K562 (cell line): ENCODE results near the gene CSKMT. TPM values are rescaled to one million over a fixed set of nuclear protein-coding genes. Genes with fewer than 3 reads are reported as not detected.

Experiments
- ATF7 ChIP-seq: fragments of 450-650 bp; IDR thresholded peaks from 2 replicates; pipeline ENCODE4 v1.7.1; 2014; ENCODE audit warnings: mild to moderate bottlenecking, moderate library complexity
- CBFB ChIP-seq: sonication (generic); formaldehyde crosslinking; IDR thresholded peaks from 2 replicates; pipeline ENCODE4 v1.4.0; 2020; ENCODE audit warnings: mild to moderate bottlenecking, missing genetic modification reagents
- CBX3 ChIP-seq, 2 experiments: IDR thresholded peaks; 1 replicate in 1 of 2; 2 replicates in 1 of 2; pipeline ENCODE4 v1.6.1; 2012; ENCODE audit warnings: inconsistent platforms in 2 of 2, low read length in 2 of 2, borderline replicate concordance in 1 of 2, control low read depth in 1 of 2
- CCNT2 ChIP-seq: IDR thresholded peaks from 2 replicates; pipeline ENCODE4 v1.6.1; 2011; ENCODE audit warnings: borderline replicate concordance, low read depth, mild to moderate bottlenecking, moderate library complexity, mixed read lengths, low read length; ENCODE audit not compliant: insufficient read length; ENCODE audit errors: extremely low read depth
- DIDO1 ChIP-seq: fragments of 450-650 bp; IDR thresholded peaks from 2 replicates; pipeline ENCODE4 v1.6.1; 2016; ENCODE audit warnings: low read depth, missing biosample characterization, missing genetic modification characterization
- HMG20B ChIP-seq: fragments of 250-450 bp; sonication (Bioruptor Pico); IDR thresholded peaks from 2 replicates; pipeline ENCODE4 v1.5.0; 2021; ENCODE audit warnings: mild to moderate bottlenecking
- ILF3 ChIP-seq: fragments of 450-650 bp; IDR thresholded peaks from 2 replicates; pipeline ENCODE4 v1.6.1; 2018; ENCODE audit warnings: antibody characterized with exemption, mild to moderate bottlenecking, moderate library complexity, borderline replicate concordance
- PHB ChIP-seq: fragments of 250-450 bp; sonication (Bioruptor Pico); IDR thresholded peaks from 2 replicates; pipeline ENCODE4 v1.5.0; 2021
- SAFB2 ChIP-seq: fragments of 200-400 bp; formaldehyde crosslinking; IDR thresholded peaks from 2 replicates; pipeline ENCODE4 v1.6.1; 2018; ENCODE audit warnings: borderline replicate concordance, low read length, low read depth, moderate library complexity; ENCODE audit not compliant: severe bottlenecking
- SMARCE1 ChIP-seq: fragments of 450-650 bp; IDR thresholded peaks from 2 replicates; pipeline ENCODE4 v1.7.1; 2016; ENCODE audit warnings: mild to moderate bottlenecking
- ZNF175 ChIP-seq: fragments of 200-800 bp; sonication (Bioruptor generic); IDR thresholded peaks from 2 replicates; pipeline ENCODE4 v1.6.1; 2016; ENCODE audit warnings: low read depth, mild to moderate bottlenecking, missing genetic modification characterization, missing compliant biosample characterization
- ZNF347 ChIP-seq: fragments of 450-650 bp; formaldehyde crosslinking; IDR thresholded peaks from 2 replicates; pipeline ENCODE4 v1.4.0; 2020; ENCODE audit warnings: low read depth, mild to moderate bottlenecking, moderate library complexity
- ZNF436 ChIP-seq: fragments of 250-450, 450-650 bp; sonication (Bioruptor Pico); formaldehyde crosslinking; IDR thresholded peaks from 2 replicates; pipeline ENCODE4 v1.7.0; 2020; ENCODE audit warnings: mild to moderate bottlenecking
- ZNF76 ChIP-seq: fragments of 250-450 bp; sonication (Bioruptor Pico); IDR thresholded peaks from 2 replicates; pipeline ENCODE4 v1.4.0; 2020; ENCODE audit warnings: mild to moderate bottlenecking, moderate library complexity, borderline replicate concordance
- polyA plus RNA-seq, 8 experiments: library from polyadenylated mRNA; depleted of rRNA in 4 of 8; stranded (reverse) in 5 of 8; unstranded in 3 of 8; fragments of >200 nt; fragmentation: Nextera tagmentation in 2 of 8; fragmentation: Illumina TruSeq in 1 of 8; extraction: Ambion mirVana in 2 of 8; extraction: Trizol in 1 of 8; gene quantifications; 2 replicates each; pipeline versions ENCODE4 v1.2.1 to v1.2.3, GENCODE V29; 2011 to 2014; ENCODE audit warnings: inconsistent platforms in 1 of 8, missing spikeins in 1 of 8
- total RNA-seq, 7 experiments: library from RNA; depleted of rRNA in 6 of 7; stranded (reverse); fragments of >200 nt in 6 of 7; fragmentation: Illumina TruSeq in 2 of 7; extraction: Trizol in 2 of 7; gene quantifications; 2 replicates each; pipeline versions ENCODE4 v1.2.1 to v1.2.3, GENCODE V29; 2011 to 2021; ENCODE audit warnings: low replicate concordance in 1 of 7
- TF ChIP-seq, protein P1 (sequence below): fragments of 250-450 bp; sonication (Bioruptor Pico); IDR thresholded peaks from 2 replicates; pipeline ENCODE4 v1.5.0; 2021
- TF ChIP-seq, protein P2 (sequence below): sonication (generic); formaldehyde crosslinking; IDR thresholded peaks from 2 replicates; pipeline ENCODE4 v1.8.0; 2023; ENCODE audit warnings: mild to moderate bottlenecking, missing genetic modification reagents
- TF ChIP-seq, protein P3 (sequence below): fragments of 450-650 bp; formaldehyde crosslinking; IDR thresholded peaks from 2 replicates; pipeline ENCODE4 v1.4.0; 2020; ENCODE audit warnings: mild to moderate bottlenecking, moderate library complexity

The CSKMT gene
- total and polyA plus RNA-seq, 9 of the 15 experiments (the other 6 are each of a cell fraction or from before 2014, with no cell fraction given): 10.3 to 108 (median 27.2) TPM

DNA sequence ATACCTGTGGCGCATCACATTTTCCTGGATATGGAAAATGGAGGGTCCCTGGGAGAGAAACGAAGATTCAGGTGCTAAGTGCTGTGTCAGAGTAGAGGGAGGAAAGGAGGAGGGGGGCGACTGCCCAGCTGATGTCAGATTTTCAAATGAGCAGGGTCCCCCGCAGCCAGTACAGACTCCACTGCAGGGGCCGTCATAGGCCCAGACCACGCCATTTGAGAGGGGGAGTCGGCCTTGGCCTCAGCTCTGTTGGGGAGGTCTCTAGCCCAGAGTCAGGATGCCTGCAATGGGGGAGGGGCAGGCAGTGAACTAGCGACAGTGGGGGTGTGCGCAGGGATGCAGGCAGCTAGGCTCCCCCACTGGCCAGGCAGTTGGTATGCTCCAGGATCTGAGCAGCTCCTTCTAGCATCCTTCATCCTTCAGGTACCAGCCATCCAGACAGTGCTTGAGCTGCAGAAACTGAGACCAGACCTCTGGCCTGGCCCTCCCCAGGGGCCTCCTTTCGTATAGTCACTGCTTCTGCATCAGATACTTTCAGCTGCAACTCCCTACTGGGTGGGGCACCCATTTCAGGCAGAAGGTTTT lies 42.3 kb downstream of the CSKMT start, which contains the start of the genes BSCL2 and GNG3 (continued):
- TF ChIP-seq, protein P1, sequence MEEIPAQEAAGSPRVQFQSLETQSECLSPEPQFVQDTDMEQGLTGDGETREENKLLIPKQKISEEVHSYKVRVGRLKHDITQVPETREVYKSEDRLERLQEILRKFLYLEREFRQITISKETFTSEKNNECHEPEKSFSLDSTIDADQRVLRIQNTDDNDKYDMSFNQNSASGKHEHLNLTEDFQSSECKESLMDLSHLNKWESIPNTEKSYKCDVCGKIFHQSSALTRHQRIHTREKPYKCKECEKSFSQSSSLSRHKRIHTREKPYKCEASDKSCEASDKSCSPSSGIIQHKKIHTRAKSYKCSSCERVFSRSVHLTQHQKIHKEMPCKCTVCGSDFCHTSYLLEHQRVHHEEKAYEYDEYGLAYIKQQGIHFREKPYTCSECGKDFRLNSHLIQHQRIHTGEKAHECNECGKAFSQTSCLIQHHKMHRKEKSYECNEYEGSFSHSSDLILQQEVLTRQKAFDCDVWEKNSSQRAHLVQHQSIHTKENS (CRISPR knock-in tag): no peak
- TF ChIP-seq, protein P2, sequence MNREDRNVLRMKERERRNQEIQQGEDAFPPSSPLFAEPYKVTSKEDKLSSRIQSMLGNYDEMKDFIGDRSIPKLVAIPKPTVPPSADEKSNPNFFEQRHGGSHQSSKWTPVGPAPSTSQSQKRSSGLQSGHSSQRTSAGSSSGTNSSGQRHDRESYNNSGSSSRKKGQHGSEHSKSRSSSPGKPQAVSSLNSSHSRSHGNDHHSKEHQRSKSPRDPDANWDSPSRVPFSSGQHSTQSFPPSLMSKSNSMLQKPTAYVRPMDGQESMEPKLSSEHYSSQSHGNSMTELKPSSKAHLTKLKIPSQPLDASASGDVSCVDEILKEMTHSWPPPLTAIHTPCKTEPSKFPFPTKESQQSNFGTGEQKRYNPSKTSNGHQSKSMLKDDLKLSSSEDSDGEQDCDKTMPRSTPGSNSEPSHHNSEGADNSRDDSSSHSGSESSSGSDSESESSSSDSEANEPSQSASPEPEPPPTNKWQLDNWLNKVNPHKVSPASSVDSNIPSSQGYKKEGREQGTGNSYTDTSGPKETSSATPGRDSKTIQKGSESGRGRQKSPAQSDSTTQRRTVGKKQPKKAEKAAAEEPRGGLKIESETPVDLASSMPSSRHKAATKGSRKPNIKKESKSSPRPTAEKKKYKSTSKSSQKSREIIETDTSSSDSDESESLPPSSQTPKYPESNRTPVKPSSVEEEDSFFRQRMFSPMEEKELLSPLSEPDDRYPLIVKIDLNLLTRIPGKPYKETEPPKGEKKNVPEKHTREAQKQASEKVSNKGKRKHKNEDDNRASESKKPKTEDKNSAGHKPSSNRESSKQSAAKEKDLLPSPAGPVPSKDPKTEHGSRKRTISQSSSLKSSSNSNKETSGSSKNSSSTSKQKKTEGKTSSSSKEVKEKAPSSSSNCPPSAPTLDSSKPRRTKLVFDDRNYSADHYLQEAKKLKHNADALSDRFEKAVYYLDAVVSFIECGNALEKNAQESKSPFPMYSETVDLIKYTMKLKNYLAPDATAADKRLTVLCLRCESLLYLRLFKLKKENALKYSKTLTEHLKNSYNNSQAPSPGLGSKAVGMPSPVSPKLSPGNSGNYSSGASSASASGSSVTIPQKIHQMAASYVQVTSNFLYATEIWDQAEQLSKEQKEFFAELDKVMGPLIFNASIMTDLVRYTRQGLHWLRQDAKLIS (CRISPR knock-in tag): no peak
- peak; percentile 96 for TF ChIP-seq ATF7
- TF ChIP-seq CBX3 (IDR thresholded peaks at IDR 0.05; ENCODE audit: borderline replicate concordance in 1 of 2, low read length in 2 of 2): no peak
- TF ChIP-seq DIDO1: no peak
- 0 out of 2 replicates have a peak, but pooled peaks have one; percentile 15 for TF ChIP-seq SMARCE1
- no peak for TF ChIP-seq ZNF436 (CRISPR knock-in tag)
- TF ChIP-seq ILF3: no peak
- TF ChIP-seq CBFB: 0 out of 2 replicates have a peak, but pooled peaks have one; percentile 38
- no peak for TF ChIP-seq CCNT2
- TF ChIP-seq HMG20B (CRISPR knock-in tag): no peak
- TF ChIP-seq ZNF347 (CRISPR knock-in tag): no peak
- no peak for TF ChIP-seq ZNF175 (CRISPR knock-in tag)
- TF ChIP-seq, protein P3, sequence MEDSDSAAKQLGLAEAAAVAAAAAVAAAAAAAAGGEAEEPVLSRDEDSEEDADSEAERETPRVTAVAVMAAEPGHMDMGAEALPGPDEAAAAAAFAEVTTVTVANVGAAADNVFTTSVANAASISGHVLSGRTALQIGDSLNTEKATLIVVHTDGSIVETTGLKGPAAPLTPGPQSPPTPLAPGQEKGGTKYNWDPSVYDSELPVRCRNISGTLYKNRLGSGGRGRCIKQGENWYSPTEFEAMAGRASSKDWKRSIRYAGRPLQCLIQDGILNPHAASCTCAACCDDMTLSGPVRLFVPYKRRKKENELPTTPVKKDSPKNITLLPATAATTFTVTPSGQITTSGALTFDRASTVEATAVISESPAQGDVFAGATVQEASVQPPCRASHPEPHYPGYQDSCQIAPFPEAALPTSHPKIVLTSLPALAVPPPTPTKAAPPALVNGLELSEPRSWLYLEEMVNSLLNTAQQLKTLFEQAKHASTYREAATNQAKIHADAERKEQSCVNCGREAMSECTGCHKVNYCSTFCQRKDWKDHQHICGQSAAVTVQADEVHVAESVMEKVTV (CRISPR knock-in tag): no peak
- no peak for TF ChIP-seq ZNF76
- no peak for TF ChIP-seq SAFB2
- TF ChIP-seq PHB (CRISPR knock-in tag): no peak
